H9 (cell line): Measurements from ENCODE around the gene HEATR9. TPM values are rescaled to one million over a fixed set of nuclear protein-coding genes. Genes with fewer than 3 reads are reported as not detected.

Experiments used
- DNase-seq: peaks from one replicate; pipeline ENCODE4 v3.0.0-alpha.2; 2017
- H2AFZ ChIP-seq: one replicate; pipeline ENCODE4 v1.6.1; 2013; ENCODE audit warnings: mild to moderate bottlenecking, low read length, control low read depth, moderate library complexity
- H2AK5ac ChIP-seq: 2 replicates; pipeline ENCODE4 v1.6.1; 2013; ENCODE audit warnings: low read length, control low read depth, mixed read lengths; ENCODE audit not compliant: insufficient read length
- H2BK120ac ChIP-seq: one replicate; pipeline ENCODE4 v1.6.1; 2013; ENCODE audit warnings: low read depth, mild to moderate bottlenecking, low read length, control low read depth, inconsistent platforms; ENCODE audit not compliant: poor library complexity, severe bottlenecking
- H2BK12ac ChIP-seq: 2 replicates; pipeline ENCODE4 v1.6.1; 2013; ENCODE audit warnings: low read length, control low read depth, mixed read lengths, low read depth; ENCODE audit not compliant: insufficient read length
- H2BK15ac ChIP-seq: 2 replicates; pipeline ENCODE4 v1.6.1; 2013; ENCODE audit warnings: low read depth, low read length, control low read depth
- H2BK20ac ChIP-seq: one replicate; pipeline ENCODE4 v1.6.1; 2013; ENCODE audit warnings: low read depth, mild to moderate bottlenecking, low read length, control low read depth, inconsistent platforms; ENCODE audit not compliant: poor library complexity, severe bottlenecking
- H2BK5ac ChIP-seq: 2 replicates; pipeline ENCODE4 v1.6.1; 2013; ENCODE audit warnings: low read length, control low read depth, mixed read lengths; ENCODE audit not compliant: insufficient read length
- H3K14ac ChIP-seq: 2 replicates; pipeline ENCODE4 v1.6.1; 2013; ENCODE audit warnings: low read length, control low read depth; ENCODE audit not compliant: insufficient read depth
- H3K18ac ChIP-seq: 2 replicates; pipeline ENCODE4 v1.6.1; 2013; ENCODE audit warnings: low read depth, mild to moderate bottlenecking, mixed read lengths, low read length, control low read depth; ENCODE audit not compliant: insufficient read length
- H3K23ac ChIP-seq: 2 replicates; pipeline ENCODE4 v1.6.1; 2013; ENCODE audit warnings: low read length, control low read depth, mixed read lengths, low read depth; ENCODE audit not compliant: insufficient read length
- H3K23me2 ChIP-seq: 2 replicates; pipeline ENCODE4 v1.6.1; 2013; ENCODE audit warnings: low read depth, mild to moderate bottlenecking, mixed read lengths, low read length, control low read depth; ENCODE audit not compliant: insufficient read length, poor library complexity, severe bottlenecking
- H3K27ac ChIP-seq: 2 replicates; pipeline ENCODE4 v1.5.1; 2013; ENCODE audit warnings: low read length, control low read depth, mixed read lengths, low read depth; ENCODE audit not compliant: insufficient read length
- H3K27me3 ChIP-seq: 2 replicates; pipeline ENCODE4 v1.6.1; 2013; ENCODE audit warnings: low read length, control low read depth, inconsistent platforms; ENCODE audit not compliant: insufficient read depth
- H3K4ac ChIP-seq: 2 replicates; pipeline ENCODE4 v1.6.1; 2013; ENCODE audit warnings: low read depth, mild to moderate bottlenecking, control low read depth, inconsistent platforms, low read length, moderate library complexity
- H3K4me1 ChIP-seq: 2 replicates; pipeline ENCODE4 v1.6.1; 2013; ENCODE audit warnings: low read length, control low read depth, inconsistent platforms; ENCODE audit not compliant: insufficient read depth
- H3K4me2 ChIP-seq: 2 replicates; pipeline ENCODE4 v1.6.1; 2013; ENCODE audit warnings: low read length, control low read depth, mixed read lengths; ENCODE audit not compliant: insufficient read length, insufficient read depth
- H3K56ac ChIP-seq: 2 replicates; pipeline ENCODE4 v1.6.1; 2013; ENCODE audit warnings: low read depth, mild to moderate bottlenecking, mixed read lengths, low read length, control low read depth; ENCODE audit not compliant: insufficient read length
- H3K79me1 ChIP-seq: 2 replicates; pipeline ENCODE4 v1.6.1; 2013; ENCODE audit warnings: low read depth, mild to moderate bottlenecking, moderate library complexity, low read length, control low read depth, inconsistent platforms; ENCODE audit not compliant: insufficient read depth, poor library complexity, severe bottlenecking
- H3K79me2 ChIP-seq: 2 replicates; pipeline ENCODE4 v1.6.1; 2013; ENCODE audit warnings: low read length, control low read depth, inconsistent platforms; ENCODE audit not compliant: insufficient read depth
- H3K9ac ChIP-seq: 2 replicates; pipeline ENCODE4 v1.6.1; 2013; ENCODE audit warnings: low read length, control low read depth, mixed read lengths; ENCODE audit not compliant: insufficient read length; ENCODE audit errors: extremely low read depth
- H3K9me3 ChIP-seq: one replicate; pipeline ENCODE4 v1.6.1; 2013; ENCODE audit warnings: low read depth, low read length, inconsistent platforms; ENCODE audit not compliant: control insufficient read depth
- H3T11ph ChIP-seq: one replicate; pipeline ENCODE4 v1.6.1; 2013; ENCODE audit warnings: mild to moderate bottlenecking, low read length, control low read depth, inconsistent platforms
- H4K20me1 ChIP-seq: one replicate; pipeline ENCODE4 v1.6.1; 2013; ENCODE audit not compliant: control insufficient read depth, insufficient read length, insufficient read depth
- H4K5ac ChIP-seq: 2 replicates; pipeline ENCODE4 v1.6.1; 2013; ENCODE audit warnings: low read depth, mild to moderate bottlenecking, mixed read lengths, low read length, control low read depth; ENCODE audit not compliant: insufficient read length
- H4K8ac ChIP-seq: replicated peaks from 2 replicates; pipeline ENCODE4 v1.6.1; 2013; ENCODE audit warnings: low read length, control low read depth, mixed read lengths, low read depth; ENCODE audit not compliant: insufficient read length
- H4K91ac ChIP-seq: 2 replicates; pipeline ENCODE4 v1.6.1; 2013; ENCODE audit warnings: low read depth, mild to moderate bottlenecking, moderate library complexity, mixed read lengths, low read length, control low read depth; ENCODE audit not compliant: insufficient read length
- H3K27ac Mint-ChIP-seq, 3 experiments: 2 replicates in 2 of 3; 3 replicates in 1 of 3; pipeline ENCODE4 v1.8.0; 2020 to 2021; ENCODE audit warnings: mixed read lengths in 3 of 3, mild to moderate bottlenecking in 1 of 3, moderate library complexity in 1 of 3
- H3K27me3 Mint-ChIP-seq: 2 replicates; pipeline ENCODE4 v1.8.0; 2021; ENCODE audit warnings: low read depth, mild to moderate bottlenecking, moderate library complexity, mixed read lengths
- H3K36me3 Mint-ChIP-seq, 3 experiments: 2 replicates in 2 of 3; 3 replicates in 1 of 3; pipeline ENCODE4 v1.8.0; 2020 to 2021; ENCODE audit warnings: low read depth in 3 of 3, mixed read lengths in 3 of 3; ENCODE audit not compliant: insufficient read depth in 1 of 3
- H3K4me1 Mint-ChIP-seq, 2 experiments: 2 replicates each; pipeline ENCODE4 v1.8.0; 2020; ENCODE audit warnings: mixed read lengths in 2 of 2
- H3K4me3 Mint-ChIP-seq, 2 experiments: 2 replicates in 1 of 2; 3 replicates in 1 of 2; pipeline ENCODE4 v1.8.0; 2020 to 2021; ENCODE audit warnings: mild to moderate bottlenecking in 2 of 2, mixed read lengths in 2 of 2, moderate library complexity in 1 of 2
- H3K9me3 Mint-ChIP-seq, 2 experiments: 2 replicates in 1 of 2; 3 replicates in 1 of 2; pipeline ENCODE4 v1.8.0; 2020; ENCODE audit warnings: mild to moderate bottlenecking in 2 of 2, mixed read lengths in 2 of 2, moderate library complexity in 1 of 2
- WGBS: extraction: QIAGEN DNeasy Blood & Tissue Kit; methylation state at CpG from one replicate; pipeline ENCODE4 v1.1.7; 2013; ENCODE audit warnings: missing lambda C conversion rate, low lambda C conversion rate, mixed read lengths; ENCODE audit not compliant: insufficient read length; ENCODE audit errors: extremely low coverage; 5-methylcytosine and 5-hydroxymethylcytosine counted together
- total RNA-seq: library from RNA; stranded (reverse); gene quantifications from 2 replicates; pipeline ENCODE4 v1.2.1, GENCODE V29; 2021
- TF ChIP-seq, protein P1 (sequence below): fragments of 200-600 bp; sonication (generic); conservative IDR thresholded peaks from 3 replicates; pipeline ENCODE4 v1.8.0; 2021; ENCODE audit warnings: antibody characterized with exemption, mild to moderate bottlenecking

The HEATR9 gene
- total RNA-seq, 1 experiment from 2014 or later: not detected

DNA sequence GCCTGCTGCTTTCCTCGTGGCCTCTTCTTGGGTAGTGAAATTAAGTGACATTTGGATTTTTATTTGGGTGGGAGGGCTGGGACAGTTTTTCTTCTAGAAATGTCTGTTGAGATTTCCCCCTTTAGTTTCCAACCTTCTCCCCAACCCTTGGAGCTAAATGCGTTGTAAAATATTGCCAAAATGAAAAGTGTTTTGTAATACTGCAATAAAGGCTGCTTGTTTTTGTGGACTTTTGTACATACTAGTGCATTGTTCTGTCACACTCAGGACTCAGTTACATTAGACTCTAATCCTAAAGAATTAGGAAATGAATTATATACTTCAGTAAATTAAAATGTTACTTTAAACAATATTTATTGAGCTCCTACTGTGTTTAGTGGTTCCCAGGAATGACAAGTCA lies 21.7 kb downstream of the HEATR9 start:
- no peak for DNase-seq
- no peak overlapping the region for H2BK15ac ChIP-seq
- H2AFZ ChIP-seq: no peak overlapping the region
- H3K4me1 ChIP-seq: no peaks in the 10 kb centered on the region
- H3K23ac ChIP-seq: no peak overlapping the region
- no peaks in the 10 kb centered on the region for H3K9me3 Mint-ChIP-seq
- TF ChIP-seq, protein P1, sequence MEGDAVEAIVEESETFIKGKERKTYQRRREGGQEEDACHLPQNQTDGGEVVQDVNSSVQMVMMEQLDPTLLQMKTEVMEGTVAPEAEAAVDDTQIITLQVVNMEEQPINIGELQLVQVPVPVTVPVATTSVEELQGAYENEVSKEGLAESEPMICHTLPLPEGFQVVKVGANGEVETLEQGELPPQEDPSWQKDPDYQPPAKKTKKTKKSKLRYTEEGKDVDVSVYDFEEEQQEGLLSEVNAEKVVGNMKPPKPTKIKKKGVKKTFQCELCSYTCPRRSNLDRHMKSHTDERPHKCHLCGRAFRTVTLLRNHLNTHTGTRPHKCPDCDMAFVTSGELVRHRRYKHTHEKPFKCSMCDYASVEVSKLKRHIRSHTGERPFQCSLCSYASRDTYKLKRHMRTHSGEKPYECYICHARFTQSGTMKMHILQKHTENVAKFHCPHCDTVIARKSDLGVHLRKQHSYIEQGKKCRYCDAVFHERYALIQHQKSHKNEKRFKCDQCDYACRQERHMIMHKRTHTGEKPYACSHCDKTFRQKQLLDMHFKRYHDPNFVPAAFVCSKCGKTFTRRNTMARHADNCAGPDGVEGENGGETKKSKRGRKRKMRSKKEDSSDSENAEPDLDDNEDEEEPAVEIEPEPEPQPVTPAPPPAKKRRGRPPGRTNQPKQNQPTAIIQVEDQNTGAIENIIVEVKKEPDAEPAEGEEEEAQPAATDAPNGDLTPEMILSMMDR: no peak
- H2BK120ac ChIP-seq: no peak overlapping the region
- no peak overlapping the region for H3K14ac ChIP-seq
- no peaks in the 10 kb centered on the region for H3K23me2 ChIP-seq
- no peak overlapping the region for H3K4ac ChIP-seq
- no peak overlapping the region for H4K8ac ChIP-seq
- H4K5ac ChIP-seq: no peak overlapping the region
- no peak overlapping the region for H3K18ac ChIP-seq
- H4K91ac ChIP-seq: no peak overlapping the region
- H3K9ac ChIP-seq: no peak overlapping the region
- H3K36me3 Mint-ChIP-seq: peaks cover 36 to 75% (median 73%) of the 10 kb centered on the region in 3 experiments
- no peaks in the 10 kb centered on the region for H3K79me2 ChIP-seq
- H3K27me3 Mint-ChIP-seq: no peaks in the 10 kb centered on the region; the same call in 1 of the 2 replicates
- H3K9me3 ChIP-seq: no peaks in the 10 kb centered on the region
- H3K27ac Mint-ChIP-seq: peak overlapping the region in 1 of 3 experiments; percentile 80; a peak in 2 of 7 replicates
- no peak overlapping the region for H3K27ac ChIP-seq
- H3K27me3 ChIP-seq: no peaks in the 10 kb centered on the region
- H3K79me1 ChIP-seq: no peaks in the 10 kb centered on the region
- no peaks in the 10 kb centered on the region for H4K20me1 ChIP-seq
- no CpG with 5 or more reads among the region's 2 CpGs for WGBS
- H2BK5ac ChIP-seq: no peak overlapping the region
- H2BK12ac ChIP-seq: no peak overlapping the region
- no peak overlapping the region for H2BK20ac ChIP-seq
- H3K4me1 Mint-ChIP-seq: peaks cover 11 to 15% of the 10 kb centered on the region in 2 experiments
- H2AK5ac ChIP-seq: no peak overlapping the region
- no peak overlapping the region for H3K56ac ChIP-seq
- H3K4me2 ChIP-seq: no peak overlapping the region
- H3T11ph ChIP-seq: no peak overlapping the region
- no peak overlapping the region for H3K4me3 Mint-ChIP-seq
